Sigmoid colon (tissue), 7 donors: ENCODE measurements around the gene MID2. TPM values are rescaled to one million over a fixed set of nuclear protein-coding genes. Genes with fewer than 3 reads are reported as not detected.

Source experiments
- DNase-seq: peaks from one replicate; pipeline ENCODE4 v3.0.0-alpha.2; 2019
- H3K27ac ChIP-seq, 4 donors: fragments of 200-600 bp; sonication (generic); one replicate each; pipeline ENCODE4 v1.5.1; 2016 to 2019; ENCODE audit warnings: mild to moderate bottlenecking in 1 of 4
- H3K27me3 ChIP-seq, 3 donors: fragments of 200-600 bp; sonication (generic); one replicate each; pipeline ENCODE4 v1.5.1; 2019; ENCODE audit warnings: mild to moderate bottlenecking in 1 of 3
- H3K36me3 ChIP-seq, 4 donors: fragments of 200-600 bp; sonication (generic); one replicate each; pipeline ENCODE4 v1.5.1; 2016 to 2019
- H3K4me1 ChIP-seq, 4 donors: fragments of 200-600 bp; sonication (generic); one replicate each; pipeline ENCODE4 v1.5.1; 2017 to 2019
- H3K4me3 ChIP-seq, 4 donors: fragments of 200-600 bp; sonication (generic); one replicate each; pipeline ENCODE4 v1.5.1; 2017 to 2019; ENCODE audit warnings: mild to moderate bottlenecking in 2 of 4, moderate library complexity in 1 of 4
- H3K9me3 ChIP-seq, 4 donors: fragments of 200-600 bp in 3 of 4; sonication (generic) in 3 of 4; one replicate each; pipeline versions ENCODE4 v1.5.1 to v1.6.1; 2013 to 2019
- CTCF ChIP-seq, 4 experiments: fragments of 450-650 bp in 3 of 4; fragments of 200-600 bp in 1 of 4; IDR thresholded peaks; one replicate each; pipeline ENCODE4 v1.5.1; 2016 to 2019; ENCODE audit warnings: antibody characterized with exemption in 4 of 4, mild to moderate bottlenecking in 3 of 4, moderate library complexity in 2 of 4
- EP300 ChIP-seq, 4 donors: sonication (generic); formaldehyde crosslinking; IDR thresholded peaks; one replicate each; pipeline ENCODE4 v1.6.1; 2017; ENCODE audit warnings: antibody characterized with exemption in 4 of 4
- POLR2A ChIP-seq, 2 donors: fragments of 450-650 bp; IDR thresholded peaks; one replicate each; pipeline ENCODE4 v1.6.1; 2016; ENCODE audit warnings: antibody characterized with exemption in 2 of 2, mild to moderate bottlenecking in 2 of 2, moderate library complexity in 2 of 2
- POLR2AphosphoS5 ChIP-seq, 4 donors: sonication (generic); formaldehyde crosslinking; IDR thresholded peaks; one replicate each; pipeline ENCODE4 v1.6.1; 2017; ENCODE audit warnings: antibody characterized with exemption in 4 of 4
- WGBS, 2 donors: extraction: QIAGEN DNeasy Blood & Tissue Kit; methylation state at CpG; one replicate each; pipeline ENCODE4 v1.1.7; 2013; 5-methylcytosine and 5-hydroxymethylcytosine counted together
- intact Hi-C: fragments of 100-400 bp; cut with DNase I; formaldehyde crosslinking; loops from one replicate; pipeline ENCODE4 v1.15.1; 2023
- polyA plus RNA-seq, 3 donors: library from polyadenylated mRNA; stranded (reverse); fragments of 200-250 nt; gene quantifications; one replicate each; pipeline ENCODE4 v1.2.3, GENCODE V29; 2013
- total RNA-seq, 4 donors: library from RNA; depleted of rRNA; stranded (reverse); fragments of >200 nt; gene quantifications; one replicate each; pipeline ENCODE4 v1.1.0, GENCODE V29; 2016
- donor health status: healthy with polysubstance abuse.
- donor health status: Bipolar disorder and iron deficiency.
- donor health status: healthy.

MID2 gene
- total and polyA plus RNA-seq, 7 donors: 0.23 to 39.6 (median 28.5) TPM

GRCh38 chrX:107905366-107905765, 79.7 kb downstream of the MID2 start:
- no peak for DNase-seq
- 89 to 93% methylated on average over 3 of the region's 3 CpGs for WGBS, 2 donors
- Histone ChIP-seq H3K27me3 (no peaks in the 10 kb centered on the region), H3K27ac (no peak overlapping the region), H3K4me1 (no peaks in the 10 kb centered on the region), H3K36me3 (peaks cover 0 to 16% (median 2%) of the 10 kb centered on the region in 4 donors), H3K9me3 (no peaks in the 10 kb centered on the region), H3K4me3 (no peak overlapping the region)
- TF ChIP-seq POLR2A (IDR thresholded peaks at IDR 0.05) (no peak), POLR2AphosphoS5 (IDR thresholded peaks at IDR 0.05) (no peak), EP300 (IDR thresholded peaks at IDR 0.05) (no peak), CTCF (IDR thresholded peaks at IDR 0.05) (no peak)
- intact Hi-C loops: no loop called here

GRCh38 chrX:107924136-107924746, 98.6 kb downstream of the MID2 start:
- Histone ChIP-seq H3K9me3 (no peaks in the 10 kb centered on the region), H3K4me3 (no peak overlapping the region), H3K36me3 (peaks cover 0 to 26% (median 0%) of the 10 kb centered on the region in 4 donors), H3K27me3 (no peaks in the 10 kb centered on the region), H3K27ac (peak overlapping the region in 1 of 4 donors; percentile 19), H3K4me1 (no peaks in the 10 kb centered on the region)
- WGBS, 2 donors: 49 to 75% methylated on average over 7 of the region's 7 CpGs
- TF ChIP-seq CTCF (IDR thresholded peaks at IDR 0.05) (no peak), POLR2AphosphoS5 (IDR thresholded peaks at IDR 0.05) (peak; percentile 25 to 82 (median 48))
- intact Hi-C loops: no loop called here
- DNase-seq: no peak

- Histone ChIP-seq H3K27me3 (peaks cover 0 to 14% (median 0%) of the 10 kb centered on the region in 3 donors), H3K4me3 (no peak overlapping the region), H3K36me3 (no peaks in the 10 kb centered on the region), H3K4me1 (peaks cover 0 to 9% (median 7%) of the 10 kb centered on the region in 4 donors), H3K27ac (no peak overlapping the region), H3K9me3 (no peaks in the 10 kb centered on the region)
- intact Hi-C loops: no loop called here
- no peak for DNase-seq
- TF ChIP-seq EP300 (IDR thresholded peaks at IDR 0.05) (no peak), POLR2A (IDR thresholded peaks at IDR 0.05) (no peak), POLR2AphosphoS5 (IDR thresholded peaks at IDR 0.05) (no peak), CTCF (IDR thresholded peaks at IDR 0.05) (no peak)
- WGBS, 2 donors: 90 to 96% methylated on average over 1 of the region's 1 CpG
Measured at GRCh38 chrX:107934262-107934661, 108.6 kb downstream of the MID2 start.

GRCh38 chrX:107935200-107935599, 109.5 kb downstream of the MID2 start:
- H3K36me3 ChIP-seq: no peaks in the 10 kb centered on the region
- H3K4me1 ChIP-seq: peaks cover 0 to 9% (median 7%) of the 10 kb centered on the region in 4 donors
- TF ChIP-seq POLR2A (IDR thresholded peaks at IDR 0.05) (no peak), EP300 (IDR thresholded peaks at IDR 0.05) (no peak), CTCF (IDR thresholded peaks at IDR 0.05) (no peak), POLR2AphosphoS5 (IDR thresholded peaks at IDR 0.05) (no peak)
- H3K27ac ChIP-seq: no peak overlapping the region
- H3K27me3 ChIP-seq: peaks cover 0 to 14% (median 0%) of the 10 kb centered on the region in 3 donors
- no peaks in the 10 kb centered on the region for H3K9me3 ChIP-seq
- no peak for DNase-seq
- no peak overlapping the region for H3K4me3 ChIP-seq
- intact Hi-C loops: no loop called here
- WGBS, 2 donors: 31 to 58% methylated on average over 7 of the region's 7 CpGs
